ENCODE measurements around the gene LSM12. TPM values are rescaled to one million over a fixed set of nuclear protein-coding genes. Genes with fewer than 3 reads are reported as not detected.

The LSM12 gene
- total RNA-seq, 2 donors from 2014 or later, result 46.0 to 52.8 TPM

GRCh38 chr17:43984521-43984920 lies 82.0 kb downstream of the LSM12 start:
- peak overlapping the region; percentile 43 to 58 for H3K4me3 Mint-ChIP-seq
- ATAC-seq (replicated peaks in 1 of 2), result no peak
- no peaks in the 10 kb centered on the region for H3K4me1 Mint-ChIP-seq (ENCODE audit: low read depth)
- H3K27ac Mint-ChIP-seq, result no peak overlapping the region
- H3K27me3 Mint-ChIP-seq (ENCODE audit: low read depth), result peaks cover 40% of the 10 kb centered on the region
- DNase-seq, result no peak
- H3K9me3 Mint-ChIP-seq, result no peaks in the 10 kb centered on the region
- H3K36me3 Mint-ChIP-seq (ENCODE audit: insufficient read depth in 2 of 2), result peaks cover 0 to 1% of the 10 kb centered on the region in 2 donors

Other genes starting within 250 kb of the LSM12 start
- gene MPP3, start 233.5 kb downstream of the LSM12 start, total RNA-seq, result not detected
- gene CD300LG, start 219.5 kb downstream of the LSM12 start, total RNA-seq, result not detected
- 1 to 10 TPM; 4.0 to 4.1 TPM for gene MPP2, start 159.1 kb downstream of the LSM12 start, total RNA-seq
- not detected for gene PPY, start 124.2 kb downstream of the LSM12 start, total RNA-seq
- not detected for gene PYY, start 112.7 kb downstream of the LSM12 start, total RNA-seq
- 1 to 10 TPM; 1.4 to 1.8 TPM for gene NAGS, start 62.0 kb downstream of the LSM12 start, total RNA-seq
- 10 to 100 TPM; 32.3 to 34.9 TPM for gene TMEM101, start 51.7 kb downstream of the LSM12 start, total RNA-seq
- gene G6PC3, start 4.1 kb upstream of the LSM12 start, total RNA-seq, result 10 to 100 TPM; 18.4 to 19.7 TPM
- gene HDAC5, start 57.0 kb upstream of the LSM12 start, total RNA-seq, result 10 to 100 TPM; 34.7 to 37.8 TPM
- gene HROB, start 75.3 kb upstream of the LSM12 start, total RNA-seq, result 10 to 100 TPM; 20.7 to 27.8 TPM
- under 1 TPM; 0.34 to 0.44 TPM for gene ASB16, start 104.0 kb upstream of the LSM12 start, total RNA-seq
- gene TMUB2, start 120.3 kb upstream of the LSM12 start, total RNA-seq, result 10 to 100 TPM; 40.8 to 46.2 TPM
- 10 to 100 TPM; 96.1 to 97.6 TPM for gene ATXN7L3, start 133.2 kb upstream of the LSM12 start, total RNA-seq
- 100 to 1,000 TPM; 105 to 125 TPM for gene UBTF, start 153.0 kb upstream of the LSM12 start, total RNA-seq
- gene SLC4A1, start 201.5 kb upstream of the LSM12 start, total RNA-seq, result not detected
- gene RUNDC3A, start 241.9 kb upstream of the LSM12 start, total RNA-seq, result 1 to 10 TPM in 1 of 2 donors, under 1 TPM in 1; 0.35 to 1.4 TPM